H4 (cell line): ENCODE measurements around the gene GPHB5. TPM values are rescaled to one million over a fixed set of nuclear protein-coding genes. Genes with fewer than 3 reads are reported as not detected.

ENCODE experiments used
- total RNA-seq: library from RNA; depleted of rRNA; stranded (reverse); fragments of >200 nt; shearing (Covaris generic); gene quantifications from 2 replicates; pipeline ENCODE4 v1.2.3, GENCODE V29; 2014; rRNA removed

Gene GPHB5
- total RNA-seq, 1 experiment from 2014 or later: not detected

Other genes with a start within 250 kb of the GPHB5 start
- 1.3 and 2.3 TPM in 2 replicates for gene RHOJ, start 114.5 kb downstream of the GPHB5 start, total RNA-seq
- gene PPP2R5E, start 224.4 kb upstream of the GPHB5 start, total RNA-seq: 15.7 and 16.7 TPM in 2 replicates